ENCODE data around the gene CD72.

GRCh38 chr9:35662437-35662836 lies 44.2 kb upstream of the CD72 start:
- TF ChIP-seq EZH2phosphoT487 (IDR thresholded peaks at IDR 0.05; ENCODE audit: borderline replicate concordance, low read length) = no peak
- TF ChIP-seq, protein P1, sequence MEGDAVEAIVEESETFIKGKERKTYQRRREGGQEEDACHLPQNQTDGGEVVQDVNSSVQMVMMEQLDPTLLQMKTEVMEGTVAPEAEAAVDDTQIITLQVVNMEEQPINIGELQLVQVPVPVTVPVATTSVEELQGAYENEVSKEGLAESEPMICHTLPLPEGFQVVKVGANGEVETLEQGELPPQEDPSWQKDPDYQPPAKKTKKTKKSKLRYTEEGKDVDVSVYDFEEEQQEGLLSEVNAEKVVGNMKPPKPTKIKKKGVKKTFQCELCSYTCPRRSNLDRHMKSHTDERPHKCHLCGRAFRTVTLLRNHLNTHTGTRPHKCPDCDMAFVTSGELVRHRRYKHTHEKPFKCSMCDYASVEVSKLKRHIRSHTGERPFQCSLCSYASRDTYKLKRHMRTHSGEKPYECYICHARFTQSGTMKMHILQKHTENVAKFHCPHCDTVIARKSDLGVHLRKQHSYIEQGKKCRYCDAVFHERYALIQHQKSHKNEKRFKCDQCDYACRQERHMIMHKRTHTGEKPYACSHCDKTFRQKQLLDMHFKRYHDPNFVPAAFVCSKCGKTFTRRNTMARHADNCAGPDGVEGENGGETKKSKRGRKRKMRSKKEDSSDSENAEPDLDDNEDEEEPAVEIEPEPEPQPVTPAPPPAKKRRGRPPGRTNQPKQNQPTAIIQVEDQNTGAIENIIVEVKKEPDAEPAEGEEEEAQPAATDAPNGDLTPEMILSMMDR (conservative IDR thresholded peaks at IDR 0.05; ENCODE audit: low read depth, low read length) = no peak
- no peak for TF ChIP-seq EZH2 (IDR thresholded peaks at IDR 0.05; ENCODE audit: low read length, unreplicated experiment)

Measured in PC-3 (cell line).